ENCODE results near the gene PAK6. TPM values are rescaled to one million over a fixed set of nuclear protein-coding genes. Genes with fewer than 3 reads are reported as not detected.

The PAK6 gene
- total and polyA plus RNA-seq, 9 of the 15 experiments (the other 6 are each of a cell fraction or from before 2014, with no cell fraction given), result 0.03 to 0.74 (median 0.16) TPM; not detected in 2

DNA sequence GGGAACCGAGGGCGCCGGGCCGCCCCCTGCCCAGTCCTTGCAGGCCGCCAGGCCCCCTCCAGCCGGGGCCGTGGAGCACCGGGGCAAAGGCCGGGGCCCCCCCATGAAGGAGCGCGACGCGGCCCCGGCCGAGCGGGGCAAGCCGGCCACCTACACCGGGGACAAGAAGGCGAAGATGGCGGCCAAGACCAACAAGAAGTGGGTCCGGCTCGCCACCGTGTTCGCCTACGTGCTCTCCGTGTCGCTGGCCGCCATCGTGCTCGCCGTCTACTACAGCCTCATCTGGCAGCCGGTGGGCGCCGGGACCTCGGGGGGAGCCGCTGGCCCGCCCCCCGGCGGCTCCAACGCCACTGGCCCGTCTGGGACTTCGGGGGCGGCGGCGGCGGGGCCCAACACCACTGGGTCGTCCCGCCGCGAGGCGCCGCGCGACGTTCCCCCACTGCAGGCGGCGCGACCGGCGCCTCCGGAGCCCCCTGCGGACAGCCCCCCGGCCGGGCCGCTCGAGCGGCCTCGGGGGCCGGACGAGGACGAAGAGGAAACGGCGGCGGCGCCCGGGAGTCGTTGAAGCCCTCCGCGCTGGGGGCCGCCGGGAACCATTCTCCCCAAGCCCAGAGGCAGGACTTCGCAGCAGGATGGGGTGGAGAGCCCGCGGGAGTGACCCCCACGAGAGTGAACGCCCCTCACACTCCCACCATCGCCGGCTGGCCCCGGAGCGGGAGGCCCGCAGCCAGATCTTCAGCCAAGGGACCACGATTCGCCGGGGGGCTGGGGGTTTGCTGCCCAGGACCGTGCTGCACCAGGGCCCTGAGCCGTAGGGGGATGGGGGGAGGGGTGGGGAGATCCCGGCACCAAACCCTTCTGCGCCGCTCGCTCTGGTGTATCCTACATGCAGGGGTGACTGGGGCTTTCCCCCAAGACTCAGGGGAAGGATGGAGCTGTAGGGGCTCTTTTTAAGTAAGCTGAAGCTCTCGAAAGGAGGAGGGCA, 85.4 kb downstream of the PAK6 start (continued):
- TF ChIP-seq KDM4B (IDR thresholded peaks at IDR 0.05; ENCODE audit: borderline replicate concordance in 2 of 2, low read depth in 1 of 2) (no peak), SAP30 (IDR thresholded peaks at IDR 0.05; ENCODE audit: borderline replicate concordance, insufficient read depth, low read depth, low read length, poor library complexity, severe bottlenecking) (peak; percentile 27), MED1 (CRISPR knock-in tag; IDR thresholded peaks at IDR 0.05; ENCODE audit: borderline replicate concordance) (no peak), TAF7 (tag; IDR thresholded peaks at IDR 0.05) (no peak), MCM5 (IDR thresholded peaks at IDR 0.05; ENCODE audit: low read depth) (no peak), TSC22D4 (tag; IDR thresholded peaks at IDR 0.05) (no peak), PHTF2 (CRISPR knock-in tag; IDR thresholded peaks at IDR 0.05) (no peak), NRF1 (conservative IDR thresholded peaks at IDR 0.05 in 1 of 2, IDR thresholded peaks at IDR 0.05 in 1 of 2) (no peak), ZNF507 (tag; conservative IDR thresholded peaks at IDR 0.05) (no peak), ZBTB1 (CRISPR knock-in tag; IDR thresholded peaks at IDR 0.05; ENCODE audit: borderline replicate concordance, low read depth) (no peak), RBBP5 (IDR thresholded peaks at IDR 0.05; ENCODE audit: borderline replicate concordance, insufficient read depth, low read length, poor library complexity, severe bottlenecking) (peak; percentile 84), ZNF174 (CRISPR knock-in tag; IDR thresholded peaks at IDR 0.05) (no peak), POLR2G (IDR thresholded peaks at IDR 0.05; ENCODE audit: low read depth, low read length) (0 out of 2 replicates have a peak, but pooled peaks have one; percentile 1), YY1 (IDR thresholded peaks at IDR 0.05; ENCODE audit: borderline replicate concordance in 1 of 3, control insufficient read depth in 1 of 3, extremely low read depth in 1 of 3, insufficient read depth in 3 of 3, insufficient read length in 1 of 3, insufficient replicate concordance in 2 of 3, low read depth in 1 of 3, low read length in 2 of 3) (peak; percentile 51 to 88 (median 72)), EGR1 (conservative IDR thresholded peaks at IDR 0.05) (no peak), TGIF2 (CRISPR knock-in tag; IDR thresholded peaks at IDR 0.05) (no peak), MAFG (tag; conservative IDR thresholded peaks at IDR 0.05) (no peak), NFXL1 (CRISPR knock-in tag; IDR thresholded peaks at IDR 0.05) (no peak), RAD51 (IDR thresholded peaks at IDR 0.05; ENCODE audit: borderline replicate concordance, low read depth) (no peak), RNF2 (IDR thresholded peaks at IDR 0.05) (no peak), HLTF (IDR thresholded peaks at IDR 0.05) (no peak), ZNF197 (CRISPR knock-in tag; IDR thresholded peaks at IDR 0.05; ENCODE audit: low read depth) (no peak), ZKSCAN1 (IDR thresholded peaks at IDR 0.05; ENCODE audit: low read depth, low read length) (no peak)
- TF ChIP-seq, protein P1, sequence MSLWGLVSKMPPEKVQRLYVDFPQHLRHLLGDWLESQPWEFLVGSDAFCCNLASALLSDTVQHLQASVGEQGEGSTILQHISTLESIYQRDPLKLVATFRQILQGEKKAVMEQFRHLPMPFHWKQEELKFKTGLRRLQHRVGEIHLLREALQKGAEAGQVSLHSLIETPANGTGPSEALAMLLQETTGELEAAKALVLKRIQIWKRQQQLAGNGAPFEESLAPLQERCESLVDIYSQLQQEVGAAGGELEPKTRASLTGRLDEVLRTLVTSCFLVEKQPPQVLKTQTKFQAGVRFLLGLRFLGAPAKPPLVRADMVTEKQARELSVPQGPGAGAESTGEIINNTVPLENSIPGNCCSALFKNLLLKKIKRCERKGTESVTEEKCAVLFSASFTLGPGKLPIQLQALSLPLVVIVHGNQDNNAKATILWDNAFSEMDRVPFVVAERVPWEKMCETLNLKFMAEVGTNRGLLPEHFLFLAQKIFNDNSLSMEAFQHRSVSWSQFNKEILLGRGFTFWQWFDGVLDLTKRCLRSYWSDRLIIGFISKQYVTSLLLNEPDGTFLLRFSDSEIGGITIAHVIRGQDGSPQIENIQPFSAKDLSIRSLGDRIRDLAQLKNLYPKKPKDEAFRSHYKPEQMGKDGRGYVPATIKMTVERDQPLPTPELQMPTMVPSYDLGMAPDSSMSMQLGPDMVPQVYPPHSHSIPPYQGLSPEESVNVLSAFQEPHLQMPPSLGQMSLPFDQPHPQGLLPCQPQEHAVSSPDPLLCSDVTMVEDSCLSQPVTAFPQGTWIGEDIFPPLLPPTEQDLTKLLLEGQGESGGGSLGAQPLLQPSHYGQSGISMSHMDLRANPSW (CRISPR knock-in tag; IDR thresholded peaks at IDR 0.05), result no peak
- TF ChIP-seq, protein P2, sequence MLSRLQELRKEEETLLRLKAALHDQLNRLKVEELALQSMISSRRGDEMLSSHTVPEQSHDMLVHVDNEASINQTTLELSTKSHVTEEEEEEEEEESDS (CRISPR knock-in tag; IDR thresholded peaks at IDR 0.05), result no peak

Measured in K562 (cell line).